Esophagus squamous epithelium (tissue), 4 donors: ENCODE data around the gene PCDHB11.

Experiments used
- CTCF ChIP-seq, 6 experiments: fragments of 450-650 bp in 4 of 6; fragments of 200-600 bp in 2 of 6; sonication (generic) in 2 of 6; IDR thresholded peaks; one replicate each; pipeline ENCODE4 v1.5.1; 2016 to 2019; ENCODE audit warnings: antibody characterized with exemption in 6 of 6, mild to moderate bottlenecking in 4 of 6, moderate library complexity in 4 of 6
- POLR2A ChIP-seq, 4 donors: fragments of 450-650 bp; IDR thresholded peaks; one replicate each; pipeline ENCODE4 v1.6.1; 2017; ENCODE audit warnings: antibody characterized with exemption in 4 of 4, mild to moderate bottlenecking in 4 of 4, moderate library complexity in 3 of 4

- TF ChIP-seq CTCF (IDR thresholded peaks at IDR 0.05) (no peak), POLR2A (IDR thresholded peaks at IDR 0.05) (no peak)
Observed at GRCh38 chr5:141182248-141182647, 17.2 kb upstream of the PCDHB11 start, which contains the start of gene PCDHB16.
